Hematopoietic multipotent progenitor cell treated with erythropoietin and hydrocortisone succinate and interleukin-3 and kit ligand, for 4 days (in vitro differentiated cells): ENCODE measurements around the gene LRRC4.

Experiments used
- DNase-seq: peaks from one replicate; pipeline ENCODE4 v3.0.0-alpha.2; 2015

LRRC4 gene

DNA sequence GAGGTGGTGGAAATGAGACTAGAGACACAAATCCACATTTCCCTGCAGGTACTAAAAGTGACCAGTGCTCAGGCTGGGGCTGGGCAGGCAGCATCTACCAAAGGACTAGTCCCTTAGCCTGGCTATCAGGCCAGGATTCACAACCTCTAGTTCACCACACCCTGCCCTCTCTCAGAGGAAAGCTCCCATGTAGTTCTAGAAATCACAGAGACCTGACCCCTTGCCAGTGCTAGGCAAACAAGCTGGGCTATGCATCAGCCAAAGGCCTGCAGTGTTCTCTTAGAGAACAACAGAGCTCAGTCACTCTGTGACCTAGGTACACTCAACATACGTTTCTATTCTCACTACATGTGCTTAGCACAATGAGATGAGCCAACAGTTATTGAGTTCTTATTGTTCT, 26.7 kb upstream of the LRRC4 start:
- DNase-seq: no peak

DNA sequence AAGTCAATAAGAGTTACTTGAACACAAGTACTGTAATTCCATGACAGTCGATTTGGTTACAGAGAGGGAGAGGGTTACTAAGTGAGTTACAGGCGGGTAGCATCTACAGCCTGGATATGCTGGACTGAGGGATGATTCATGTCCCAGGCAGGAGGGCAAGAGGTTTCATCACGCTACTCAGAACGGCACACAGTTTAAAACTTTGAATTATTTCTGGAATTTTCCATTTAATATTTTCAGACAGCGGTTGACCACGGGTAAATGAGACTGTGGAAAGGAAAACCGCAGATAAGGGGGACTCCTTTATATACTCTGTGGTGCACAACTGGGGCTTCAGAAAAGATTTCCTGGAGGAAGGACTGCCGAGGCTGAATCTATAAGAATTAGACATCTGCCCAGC, 25.7 kb upstream of the LRRC4 start:
- DNase-seq: no peak

DNA sequence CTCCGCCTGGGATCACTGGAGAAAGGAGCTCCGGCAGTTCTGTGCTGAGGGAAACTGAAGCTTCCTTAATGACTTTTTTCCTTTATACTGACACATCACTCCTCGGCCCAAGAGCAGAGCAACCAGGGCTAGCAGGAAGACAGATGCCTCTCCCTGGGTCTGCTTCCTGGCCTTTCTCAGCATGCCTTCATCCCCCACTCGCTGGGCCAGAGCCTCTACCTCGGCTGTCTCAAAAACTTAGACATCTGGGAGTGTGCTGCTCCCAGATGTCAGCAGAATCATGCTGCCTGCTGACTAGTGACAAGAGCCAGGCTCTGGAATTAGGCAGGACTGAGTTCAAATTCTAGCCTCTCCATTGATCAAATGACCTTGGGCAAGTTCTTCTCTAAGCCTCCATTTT, 24.4 kb upstream of the LRRC4 start:
- DNase-seq: no peak

DNA sequence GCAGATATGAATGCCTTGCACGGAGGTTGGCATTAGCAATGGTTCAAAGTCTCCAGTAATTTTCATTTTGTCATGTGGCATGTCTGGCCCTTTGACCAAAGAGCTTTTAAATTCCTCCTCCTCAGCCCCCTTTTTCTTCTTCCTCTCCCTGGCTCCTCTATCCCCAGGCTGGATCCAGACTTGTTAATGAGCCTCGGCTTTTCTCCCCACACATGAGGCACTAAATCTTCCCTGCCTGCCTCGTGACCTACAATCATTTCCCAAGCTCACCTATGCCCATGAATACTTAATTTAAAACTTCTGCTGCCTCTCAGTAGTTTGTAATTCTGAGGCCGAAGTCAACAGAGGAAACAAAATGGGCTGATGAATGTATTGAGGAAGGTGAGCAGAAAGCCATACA, 23.3 kb upstream of the LRRC4 start:
- no peak for DNase-seq

DNA sequence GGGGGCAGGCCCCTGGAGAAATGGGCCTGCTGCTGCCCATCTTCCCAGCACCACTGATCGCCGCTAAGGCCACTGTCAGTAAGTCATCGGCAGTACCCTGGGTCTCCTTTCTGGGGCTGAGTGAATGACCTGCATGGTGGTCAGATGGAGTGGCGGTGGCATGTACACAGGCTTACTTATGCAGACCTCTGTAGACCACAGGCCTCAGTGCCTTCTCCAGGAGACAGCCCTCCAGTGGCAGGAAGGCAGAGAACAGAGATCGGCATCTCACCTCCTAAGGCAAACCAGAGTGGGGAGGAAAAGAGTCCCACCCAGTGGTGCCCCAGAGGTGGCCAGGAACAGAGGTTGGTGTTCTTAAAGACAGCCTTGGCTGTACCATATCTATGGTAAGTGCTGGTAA, 22.8 kb upstream of the LRRC4 start:
- no peak for DNase-seq

DNA sequence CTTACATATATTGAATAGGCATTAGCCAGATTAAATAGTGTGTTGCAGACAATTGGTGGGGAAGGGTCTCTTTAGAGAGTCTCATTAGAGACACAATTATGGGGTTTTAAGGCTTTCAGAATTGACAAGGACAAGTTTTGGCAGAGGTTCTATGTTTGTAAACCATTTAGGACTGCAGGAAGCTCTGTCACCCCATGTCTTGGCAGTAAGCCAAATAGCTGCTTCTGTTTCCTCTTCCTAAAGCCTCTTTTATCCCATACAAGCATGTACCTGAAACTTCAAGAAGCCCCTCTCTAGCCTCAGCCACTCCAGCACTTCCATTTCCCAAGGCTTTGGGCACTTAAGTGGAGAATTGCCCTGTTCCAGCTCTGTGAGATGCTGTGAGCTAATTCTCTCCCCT, 21.8 kb upstream of the LRRC4 start:
- DNase-seq: peak; percentile 58

DNA sequence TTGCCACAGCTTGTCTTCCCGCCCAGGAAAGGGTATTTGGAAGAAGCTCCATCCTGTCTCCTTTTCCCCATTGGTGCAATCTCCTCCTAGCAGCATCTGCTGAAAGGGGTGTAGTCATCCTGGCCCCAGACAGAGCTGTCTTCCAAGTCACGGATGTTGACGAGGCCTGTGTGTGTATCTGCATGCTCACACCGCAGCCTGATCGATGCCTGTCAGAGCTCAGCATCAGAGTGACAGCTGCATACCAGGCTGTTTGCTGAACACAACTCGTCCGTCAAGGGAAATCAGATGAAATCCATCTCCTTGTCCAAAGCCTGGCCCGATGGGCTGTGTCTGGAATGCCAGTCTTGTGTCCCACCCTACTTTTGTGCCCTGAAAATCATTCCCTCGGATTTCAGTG, 21.2 kb upstream of the LRRC4 start:
- DNase-seq: no peak

DNA sequence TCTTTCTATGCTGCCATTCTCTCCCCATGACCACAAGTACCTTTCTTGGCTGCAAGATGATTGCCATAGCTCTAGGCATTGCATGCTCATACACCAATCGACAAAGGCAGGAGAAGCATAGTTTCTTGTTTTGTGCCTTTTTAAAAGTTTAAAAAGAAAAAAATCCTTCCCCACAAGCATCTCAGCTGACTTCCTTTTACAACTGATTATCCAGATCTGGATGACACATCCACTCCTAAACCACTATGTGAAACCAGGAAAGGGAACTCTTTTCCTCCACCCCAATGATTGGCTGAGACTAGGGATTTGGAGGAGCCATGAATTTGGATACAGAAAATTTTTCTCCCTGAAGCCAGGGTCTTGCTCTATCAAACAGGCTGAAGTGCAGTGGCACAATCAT, 14.5 kb upstream of the LRRC4 start:
- DNase-seq: no peak

DNA sequence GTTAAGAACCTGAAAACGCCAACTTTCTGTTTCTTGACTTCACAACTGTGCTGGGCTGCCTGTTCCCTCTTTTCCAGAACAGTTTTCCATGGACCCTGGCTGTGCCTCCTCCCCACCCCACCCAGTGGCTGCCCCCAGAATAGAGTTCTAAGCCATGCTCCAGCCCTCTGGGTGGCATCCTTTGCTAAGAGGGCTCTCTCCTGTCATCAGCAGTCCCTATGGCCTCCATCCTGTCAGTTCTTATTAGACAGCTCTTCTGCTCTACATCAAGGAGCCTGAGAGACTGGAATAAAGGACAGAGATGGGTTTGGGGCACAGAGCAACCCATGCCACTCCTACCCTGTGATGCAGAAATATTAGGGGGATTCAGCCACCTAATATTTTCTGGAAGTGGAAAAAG, 13.9 kb upstream of the LRRC4 start:
- DNase-seq: no peak

DNA sequence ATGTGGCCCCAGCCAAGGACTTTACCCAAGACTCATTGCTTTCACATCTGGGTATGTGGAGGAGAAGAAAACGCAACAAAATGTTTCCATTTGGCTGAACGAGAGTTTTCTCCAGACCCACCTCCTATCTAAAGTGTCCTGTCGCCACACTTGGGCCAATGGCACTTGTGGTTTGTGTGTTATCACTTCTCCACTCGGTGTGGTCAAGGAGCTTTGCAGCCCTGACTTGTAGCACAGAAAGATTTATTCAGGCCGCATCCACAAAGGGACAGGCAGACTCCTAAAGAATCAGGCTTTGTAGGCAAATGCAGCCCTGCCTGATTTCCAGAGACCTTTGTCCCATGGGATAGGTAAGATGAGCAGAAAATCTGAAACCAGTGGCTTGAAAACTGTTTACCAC, 12.8 kb upstream of the LRRC4 start:
- DNase-seq: peak; percentile 73

DNA sequence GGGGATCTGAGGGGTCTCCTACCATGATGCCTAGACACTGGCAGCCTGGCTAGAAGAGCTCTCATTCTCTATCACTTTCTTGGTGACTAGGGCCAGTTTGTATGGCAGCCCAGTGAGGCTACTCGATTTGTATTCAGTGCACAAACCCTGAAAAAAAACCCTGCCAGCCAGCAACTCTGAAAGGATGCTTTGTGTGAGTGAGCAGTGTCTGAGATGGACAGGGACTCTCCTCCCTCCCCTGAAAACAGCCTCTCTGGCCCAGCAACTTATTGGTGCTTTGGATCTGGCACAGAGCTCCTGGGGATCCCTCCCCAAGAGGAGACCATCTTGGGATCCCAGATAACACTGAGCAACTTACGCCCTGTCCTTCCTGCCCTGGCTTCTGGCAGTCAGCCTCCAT, 10.8 kb upstream of the LRRC4 start:
- no peak for DNase-seq

DNA sequence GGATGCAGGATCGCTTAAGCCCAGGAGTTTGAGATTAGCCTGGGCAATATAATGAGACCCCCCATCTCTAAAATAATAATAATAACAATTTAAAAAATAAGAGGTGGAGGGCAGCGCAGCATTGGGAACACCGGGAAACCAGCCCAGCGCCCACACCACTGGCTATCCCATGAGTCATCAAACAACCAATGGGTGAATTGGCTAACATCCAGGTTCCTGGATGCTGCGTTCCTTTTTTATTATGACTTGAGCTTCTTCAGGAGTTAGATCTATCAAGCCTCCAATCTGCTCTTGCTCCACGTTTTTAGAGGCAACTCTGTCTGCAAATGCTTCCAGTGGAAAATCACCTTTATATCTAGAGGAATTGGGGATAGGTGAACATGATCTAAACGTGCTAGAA, 10.0 kb upstream of the LRRC4 start:
- DNase-seq: no peak

DNA sequence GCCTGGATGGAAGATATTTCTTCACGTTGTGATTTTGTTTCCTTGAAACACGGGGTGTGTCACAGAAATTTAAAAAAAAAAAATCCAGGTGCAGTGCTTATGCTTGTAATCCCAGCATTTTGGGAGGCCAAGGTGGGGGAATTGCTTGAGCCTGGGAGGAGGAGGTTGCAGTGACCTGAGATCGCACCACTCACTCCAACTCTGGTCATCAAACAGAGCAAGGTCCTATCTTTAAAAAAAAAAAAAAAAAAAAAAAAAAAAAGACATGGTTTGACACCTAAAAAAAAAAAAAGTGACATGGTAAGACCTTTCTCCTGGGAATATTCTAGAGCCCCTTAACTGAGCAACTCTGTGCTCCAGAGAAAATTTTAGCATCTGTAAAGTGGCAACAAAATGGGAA, 9.0 kb upstream of the LRRC4 start:
- DNase-seq: no peak

DNA sequence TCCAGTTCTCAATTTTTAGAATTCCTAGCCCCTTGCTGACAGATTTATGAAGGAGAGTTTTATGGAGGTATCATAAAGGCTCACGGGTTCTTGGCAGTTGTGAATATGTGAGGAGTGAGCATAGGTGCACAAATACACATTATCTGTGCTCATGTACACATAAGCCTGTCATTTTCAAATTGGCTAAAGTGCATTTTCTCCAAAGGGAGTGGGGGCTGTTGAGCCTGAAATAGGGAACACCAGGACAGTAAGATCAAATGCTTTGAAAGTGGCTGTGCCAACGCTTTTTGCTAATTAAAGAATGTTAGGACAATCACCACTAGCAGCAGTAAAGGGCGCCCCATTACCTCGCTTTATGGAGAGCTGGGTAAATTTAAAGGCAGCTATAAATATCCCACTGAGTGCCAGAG, 8.3 kb upstream of the LRRC4 start:
- no peak for DNase-seq

DNA sequence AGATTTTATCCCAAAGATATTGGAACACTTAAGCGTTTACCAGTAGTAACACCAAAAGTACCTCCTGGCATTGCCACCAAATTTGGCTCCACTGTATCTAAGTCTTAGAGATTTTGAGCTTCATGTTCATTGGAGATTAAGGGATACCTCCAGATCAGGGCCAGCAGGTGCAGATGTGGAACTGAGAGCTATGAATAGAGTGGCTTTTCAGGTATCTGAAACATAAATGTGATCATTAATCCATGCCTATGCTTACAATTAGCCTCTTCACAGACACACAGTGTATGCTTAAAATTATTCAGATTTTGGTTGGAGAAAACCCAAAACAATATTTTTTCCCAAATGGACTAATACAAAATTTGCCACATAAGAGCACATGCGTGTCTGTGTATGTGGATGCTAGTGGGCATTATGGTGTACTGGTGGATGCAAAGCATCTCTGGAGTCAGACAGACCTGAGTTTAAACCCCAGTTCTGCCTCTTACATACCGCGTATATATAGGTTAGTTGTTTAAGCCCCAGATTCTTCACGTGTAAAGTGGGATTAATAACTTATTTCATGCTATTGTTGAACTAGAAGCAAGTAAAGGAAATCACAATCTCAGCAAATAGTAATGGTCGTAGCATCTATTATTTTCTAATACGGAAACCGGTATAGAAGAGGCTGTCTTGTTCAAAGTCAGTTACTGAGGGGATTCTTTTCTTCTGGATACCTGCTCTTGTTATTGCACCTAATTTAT, 6.8 kb upstream of the LRRC4 start:
- no peak for DNase-seq

DNA sequence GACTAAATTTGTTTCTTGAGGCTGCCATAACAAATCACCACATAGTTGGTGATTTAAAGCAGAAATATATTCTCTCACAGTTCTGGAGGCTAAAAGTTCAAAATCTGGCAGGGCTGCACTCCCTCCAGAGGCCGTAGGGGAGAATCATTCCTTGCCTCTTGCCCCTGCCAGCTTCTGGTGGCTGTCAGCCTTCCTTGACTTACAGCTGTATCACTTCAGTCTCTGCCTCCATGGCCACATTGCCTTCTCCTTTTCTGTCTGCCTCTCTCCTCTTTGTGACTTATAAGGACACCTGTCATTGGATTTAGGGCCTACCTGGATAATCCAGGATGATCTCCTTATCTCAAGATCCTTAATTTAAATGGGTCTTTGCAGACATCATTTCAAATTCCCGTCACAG, 5.8 kb upstream of the LRRC4 start:
- no peak for DNase-seq

DNA sequence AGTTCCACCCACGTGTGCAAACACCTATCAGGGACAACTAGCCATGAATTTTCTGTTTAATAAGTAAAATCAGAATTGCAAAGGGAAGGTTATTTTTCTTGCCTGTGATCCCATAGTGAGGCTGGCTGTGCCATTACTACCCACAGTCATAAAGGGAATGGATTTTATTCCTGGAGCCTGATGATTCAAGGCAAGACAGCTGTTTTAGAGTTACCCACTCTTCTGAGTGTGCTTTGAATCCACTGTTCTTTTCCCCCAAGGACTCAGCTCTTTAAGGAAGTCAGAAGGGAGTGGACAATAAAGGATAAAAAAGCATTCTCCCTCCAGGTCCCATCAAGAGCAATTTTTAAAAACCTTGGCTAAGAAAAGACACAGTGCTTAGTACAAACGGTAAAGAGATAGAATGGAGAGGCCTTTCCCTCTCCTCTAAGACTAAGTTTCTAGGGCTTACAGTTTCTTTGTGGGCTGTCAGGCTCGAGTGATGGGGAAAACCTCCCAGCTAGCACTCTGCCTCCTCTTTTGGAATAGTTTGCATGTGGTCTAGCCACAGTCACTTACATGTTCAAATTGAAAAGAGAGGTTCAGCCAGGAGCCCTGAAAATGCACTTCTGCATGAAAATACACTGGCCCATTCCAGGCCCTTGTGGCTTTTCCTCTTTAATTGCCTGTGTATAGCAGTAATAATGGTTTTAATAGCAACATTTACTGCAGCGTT, 5.1 kb upstream of the LRRC4 start:
- no peak for DNase-seq

DNA sequence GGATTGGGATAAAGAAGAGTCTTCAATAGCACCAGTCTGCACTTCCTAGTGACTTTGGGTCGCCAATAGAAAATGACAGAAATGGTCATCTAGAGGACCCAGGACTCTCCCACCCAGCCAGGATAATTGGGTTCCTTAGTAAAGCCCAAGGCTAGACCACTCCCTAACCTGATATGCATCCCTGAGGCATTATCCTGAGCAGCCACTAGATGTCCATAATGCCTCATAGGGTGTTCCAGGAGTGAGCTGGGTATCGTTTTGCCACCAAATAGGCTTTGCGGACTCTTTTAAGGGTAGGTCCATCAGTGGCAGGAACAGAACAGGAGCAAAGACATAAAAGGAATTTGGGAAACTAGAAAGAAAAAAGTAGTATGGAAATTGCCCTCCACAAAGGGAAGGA, 4.5 kb upstream of the LRRC4 start:
- peak; percentile 35 for DNase-seq

DNA sequence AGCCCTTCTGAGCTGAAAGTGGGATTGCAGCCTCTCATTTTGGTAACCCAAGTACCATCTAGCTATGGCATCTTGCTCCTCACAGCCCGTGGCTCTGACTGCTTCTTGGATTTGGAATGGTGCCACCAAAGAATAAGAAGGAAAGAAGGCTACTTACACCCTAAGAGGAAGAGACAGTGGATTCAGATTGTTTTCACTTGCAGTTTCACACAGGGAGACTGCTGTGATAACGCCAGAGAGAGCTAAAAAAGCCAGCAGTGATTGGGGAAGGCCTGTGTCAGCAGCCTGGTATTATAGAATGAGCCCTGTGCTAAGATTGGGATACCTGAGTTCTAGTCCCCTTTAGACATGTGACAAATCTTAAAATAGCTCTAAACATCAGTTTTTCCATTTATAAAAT, 3.6 kb upstream of the LRRC4 start:
- DNase-seq: no peak

DNA sequence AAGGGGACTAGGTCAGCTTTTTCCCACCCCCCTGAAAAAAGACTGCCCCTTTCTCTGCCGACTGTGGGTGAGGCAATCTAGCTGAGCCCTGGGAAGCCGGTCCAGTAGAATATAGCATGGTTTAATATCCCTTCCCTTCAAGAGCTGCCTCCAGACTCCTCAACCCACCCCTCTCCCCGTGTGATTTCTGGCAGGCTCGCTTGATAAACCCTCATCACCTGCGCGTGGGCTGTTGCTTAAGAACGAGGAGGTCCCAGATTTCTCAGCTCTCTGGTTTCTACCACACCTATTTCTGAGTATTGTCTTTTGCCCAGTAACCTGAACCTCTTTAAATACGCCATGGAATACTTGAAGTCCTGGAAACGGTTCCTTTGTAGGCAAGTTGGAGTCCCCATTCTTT, 2.0 kb upstream of the LRRC4 start:
- DNase-seq: no peak

DNA sequence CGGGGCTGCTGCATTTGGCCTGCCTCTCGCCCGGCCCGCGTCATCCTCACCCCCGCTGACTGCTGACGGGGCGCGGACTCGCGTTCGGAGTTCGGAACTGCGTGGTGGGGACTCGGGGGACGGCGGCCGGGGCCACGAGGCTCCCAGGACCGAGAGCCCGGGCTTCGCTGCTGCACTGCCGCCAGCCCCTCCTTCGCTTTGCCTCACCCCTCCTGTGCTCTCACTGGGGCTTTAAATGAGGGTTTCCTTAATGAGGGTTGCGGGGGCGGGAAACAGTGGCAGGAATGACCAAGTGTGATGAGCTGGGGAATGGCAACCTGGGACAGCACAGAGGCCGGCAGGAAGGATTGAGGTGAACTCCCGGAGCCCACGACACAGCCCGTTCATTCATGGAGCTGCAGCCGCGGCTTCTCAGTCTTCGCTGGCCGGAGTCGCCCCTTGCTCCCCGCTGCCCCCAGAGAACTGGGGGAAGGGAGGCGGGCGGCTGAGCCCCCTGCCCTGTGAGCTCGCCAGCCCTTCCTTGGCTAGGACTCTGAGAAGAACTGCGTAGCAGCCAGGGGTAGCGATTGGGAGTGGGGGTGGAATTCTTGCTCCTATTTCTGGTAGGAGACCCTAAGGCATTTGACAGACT, 1.5 kb upstream of the LRRC4 start:
- peak; percentile 41 for DNase-seq

DNA sequence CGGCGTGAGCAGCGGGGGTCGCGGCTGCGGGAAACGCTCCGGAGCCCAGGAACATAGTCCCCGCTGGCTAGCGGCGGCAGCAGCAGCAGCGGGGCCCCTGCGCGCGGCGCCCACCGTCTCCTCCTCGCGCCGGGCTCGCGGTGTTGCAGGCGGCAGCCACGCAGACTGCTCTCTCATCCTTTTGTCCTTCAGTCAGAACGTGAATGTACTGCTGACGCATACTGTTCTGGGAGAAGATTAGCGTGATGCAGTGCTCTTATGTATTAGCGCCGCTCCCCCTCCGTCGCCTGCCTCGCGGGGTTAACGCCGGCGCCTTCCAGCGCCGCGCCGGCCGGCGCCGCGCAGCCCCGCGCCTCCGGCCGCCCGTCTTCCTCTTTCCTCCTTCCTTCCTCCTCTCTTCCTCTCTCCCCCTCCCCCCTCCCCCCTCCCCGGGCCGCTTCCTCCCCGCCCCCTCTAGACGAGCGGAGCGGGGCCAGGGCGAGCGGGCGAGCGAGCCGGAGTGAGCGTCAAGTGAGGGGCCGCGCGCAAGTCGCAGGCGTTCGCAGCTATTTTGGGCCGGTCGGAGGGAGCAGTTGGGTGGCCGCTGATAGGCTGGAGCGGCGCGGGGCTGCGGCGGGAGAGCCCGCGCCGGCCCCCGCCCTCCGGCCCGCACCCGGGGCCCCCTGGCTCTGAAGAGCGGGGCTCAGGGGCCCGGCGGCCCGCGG, 816 bp upstream of the LRRC4 start:
- peak; percentile 89 for DNase-seq

DNA sequence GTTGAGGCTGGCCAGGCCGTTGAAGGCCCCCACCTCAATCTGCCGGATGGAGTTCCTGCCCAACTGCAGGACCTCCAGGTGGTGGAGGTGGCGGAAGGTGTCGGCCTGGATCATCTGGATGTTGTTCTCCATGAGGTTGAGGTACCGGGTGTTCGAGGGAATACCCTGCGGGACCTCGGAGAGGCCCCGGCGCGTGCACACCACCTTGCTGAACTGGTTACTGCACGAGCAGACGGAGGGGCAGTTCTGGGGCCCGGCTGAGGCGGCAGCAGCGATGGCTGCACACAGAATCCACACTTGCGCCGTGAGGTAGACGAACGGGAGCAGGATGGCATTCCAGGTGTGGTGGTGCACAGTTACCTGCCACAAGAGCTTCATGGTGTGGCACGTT, 979 bp downstream of the LRRC4 start:
- DNase-seq: no peak
